HCT116 (cell line): Measurements from ENCODE around the gene HAPSTR1. TPM values are rescaled to one million over a fixed set of nuclear protein-coding genes. Genes with fewer than 3 reads are reported as not detected.

Experiments
- ATAC-seq: fragments of 200-7000 bp; cut with Tn5 transposase; 2 replicates; pipeline ENCODE4 v1.9.1; 2020; ENCODE audit warnings: mild to moderate bottlenecking, moderate library complexity
- BruUV-seq: library from RNA; stranded (reverse); fragments of 400-500 nt; replicated peaks from 2 replicates; lab custom pipeline; 2021; lab: Mats Ljungman, UMichigan
- CTCF ChIA-PET: fragments of 300-600 bp; sonication (Branson Sonifier 250); formaldehyde crosslinking; loops from one replicate; lab custom pipeline; 2021; ENCODE audit warnings: antibody characterized with exemption; lab: Charles Lee
- POLR2A ChIA-PET: fragments of 300-600, 350-600 bp; sonication (Branson Sonifier 250); formaldehyde crosslinking; loops from one replicate; lab custom pipeline; 2021; ENCODE audit warnings: antibody characterized with exemption; lab: Charles Lee
- RAD21 ChIA-PET, 2 experiments: fragments of 300-600 bp; sonication (Branson Sonifier 250); formaldehyde crosslinking; loops; one replicate each; lab custom pipeline; 2023; ENCODE audit warnings: low total read pairs in 2 of 2; ENCODE audit not compliant: uncharacterized antibody in 2 of 2, unreplicated experiment in 2 of 2, low non-redundant PET in 1 of 2; lab: Charles Lee
- DNase-seq: peaks from one replicate; pipeline ENCODE4 v3.0.0-alpha.2; 2010; ENCODE audit warnings: low read depth, low spot score
- H2AFZ ChIP-seq: fragments of 200-600 bp; shearing (Covaris generic), sonication (generic); 2 replicates; pipeline ENCODE4 v1.6.1; 2017; ENCODE audit warnings: low read depth, mixed run types, mixed read lengths, antibody characterized with exemption, low read length; ENCODE audit not compliant: poor library complexity, severe bottlenecking
- H3K27ac ChIP-seq: 2 replicates; pipeline ENCODE4 v1.5.1; 2012; ENCODE audit warnings: low read depth, low read length
- H3K27me3 ChIP-seq: fragments of 200-600 bp; sonication (generic); 2 replicates; pipeline ENCODE4 v1.6.1; 2016; ENCODE audit warnings: mixed run types, low read length, mixed read lengths; ENCODE audit not compliant: insufficient read depth
- H3K36me3 ChIP-seq, 2 experiments: fragments of 200-500 bp in 1 of 2; fragments of 200-600 bp in 1 of 2; sonication (Bioruptor generic) in 1 of 2; sonication (generic) in 1 of 2; 2 replicates each; pipeline versions ENCODE4 v1.5.1 to v1.6.1; 2014 to 2016; ENCODE audit warnings: low read length in 2 of 2, inconsistent platforms in 1 of 2, mixed read lengths in 1 of 2, mixed run types in 1 of 2; ENCODE audit not compliant: insufficient read depth in 2 of 2, control insufficient read depth in 1 of 2
- H3K4me1 ChIP-seq, 2 experiments: fragments of 200-600 bp in 1 of 2; sonication (generic) in 1 of 2; 2 replicates each; pipeline versions ENCODE4 v1.5.1 to v1.6.1; 2012 to 2017; ENCODE audit warnings: low read length in 2 of 2, inconsistent platforms in 1 of 2, mild to moderate bottlenecking in 1 of 2, mixed read lengths in 1 of 2, mixed run types in 1 of 2, moderate library complexity in 1 of 2; ENCODE audit not compliant: insufficient read depth in 2 of 2, control insufficient read depth in 1 of 2
- H3K4me2 ChIP-seq: fragments of 200-600 bp; sonication (generic); 2 replicates; pipeline ENCODE4 v1.6.1; 2017; ENCODE audit warnings: mixed run types, low read length, mixed read lengths
- H3K4me3 ChIP-seq, 2 experiments: fragments of 200-600 bp in 1 of 2; sonication (generic) in 1 of 2; replicated peaks in 1 of 2; 2 replicates each; pipeline ENCODE4 v1.5.1; 2011 to 2016; ENCODE audit warnings: low read length in 2 of 2, control low read depth in 1 of 2, low read depth in 1 of 2, mild to moderate bottlenecking in 1 of 2, mixed read lengths in 1 of 2, mixed run types in 1 of 2
- H3K79me2 ChIP-seq: fragments of 200-600 bp; sonication (generic); 2 replicates; pipeline ENCODE4 v1.6.1; 2017; ENCODE audit warnings: mild to moderate bottlenecking, mixed run types, low read length, moderate library complexity, mixed read lengths; ENCODE audit not compliant: insufficient read depth
- H3K9ac ChIP-seq: fragments of 200-600 bp; sonication (generic); 2 replicates; pipeline ENCODE4 v1.6.1; 2016; ENCODE audit warnings: low read length, mixed read lengths
- H3K9me2 ChIP-seq: fragments of 200-600 bp; sonication (generic), shearing (Covaris generic); 2 replicates; pipeline ENCODE4 v1.6.1; 2017; ENCODE audit warnings: mixed run types, mild to moderate bottlenecking, moderate library complexity; ENCODE audit not compliant: insufficient read depth
- H3K9me3 ChIP-seq, 2 experiments: fragments of 200-500 bp in 1 of 2; fragments of 200-600 bp in 1 of 2; sonication (Bioruptor generic) in 1 of 2; sonication (generic) in 1 of 2; 2 replicates each; pipeline ENCODE4 v1.6.1; 2014 to 2017; ENCODE audit warnings: low read length in 2 of 2, mixed read lengths in 2 of 2, inconsistent platforms in 1 of 2, low read depth in 1 of 2, mild to moderate bottlenecking in 1 of 2, mixed run types in 1 of 2, moderate library complexity in 1 of 2; ENCODE audit not compliant: control insufficient read depth in 1 of 2, insufficient read depth in 1 of 2
- H4K20me1 ChIP-seq: fragments of 200-600 bp; sonication (generic), shearing (Covaris generic); 2 replicates; pipeline ENCODE4 v1.6.1; 2017; ENCODE audit warnings: mixed run types, mild to moderate bottlenecking, moderate library complexity; ENCODE audit not compliant: insufficient read depth
- ATF3 ChIP-seq: IDR thresholded peaks from 2 replicates; pipeline ENCODE4 v1.6.1; 2012
- CBX3 ChIP-seq: IDR thresholded peaks from 2 replicates; pipeline ENCODE4 v1.6.1; 2012; ENCODE audit warnings: low read depth
- CEBPB ChIP-seq: IDR thresholded peaks from 2 replicates; pipeline ENCODE4 v1.6.1; 2012; ENCODE audit warnings: low read depth
- EGR1 ChIP-seq: IDR thresholded peaks from 2 replicates; pipeline ENCODE4 v1.6.1; 2012; ENCODE audit warnings: low read depth
- ELF1 ChIP-seq: IDR thresholded peaks from 2 replicates; pipeline ENCODE4 v1.6.1; 2012; ENCODE audit warnings: low read depth, borderline replicate concordance
- FOSL1 ChIP-seq: IDR thresholded peaks from 2 replicates; pipeline ENCODE4 v1.6.1; 2012; ENCODE audit warnings: low read depth
- JUND ChIP-seq: IDR thresholded peaks from 2 replicates; pipeline ENCODE4 v1.6.1; 2012
- POLR2AphosphoS5 ChIP-seq: IDR thresholded peaks from 2 replicates; pipeline ENCODE4 v1.6.1; 2011; ENCODE audit warnings: mild to moderate bottlenecking, low read depth, low read length, moderate library complexity
- RAD21 ChIP-seq: IDR thresholded peaks from 2 replicates; pipeline ENCODE4 v1.6.1; 2012; ENCODE audit warnings: low read depth, mild to moderate bottlenecking
- REST ChIP-seq: IDR thresholded peaks from 2 replicates; pipeline ENCODE4 v1.6.1; 2012; ENCODE audit warnings: low read depth
- SIN3A ChIP-seq: IDR thresholded peaks from 2 replicates; pipeline ENCODE4 v1.6.1; 2012; ENCODE audit warnings: low read depth
- SP1 ChIP-seq: IDR thresholded peaks from 2 replicates; pipeline ENCODE4 v1.6.1; 2012; ENCODE audit warnings: low read depth
- SRF ChIP-seq: IDR thresholded peaks from 2 replicates; pipeline ENCODE4 v1.6.1; 2012; ENCODE audit warnings: low read depth
- YY1 ChIP-seq: IDR thresholded peaks from 2 replicates; pipeline ENCODE4 v1.6.1; 2011; ENCODE audit warnings: low read length, low read depth, moderate library complexity, mild to moderate bottlenecking; ENCODE audit not compliant: insufficient replicate concordance; ENCODE audit errors: extremely low read depth
- ZFX ChIP-seq: fragments of 450-650 bp; IDR thresholded peaks from 2 replicates; pipeline ENCODE4 v1.6.1; 2017
- ZNF274 ChIP-seq: fragments of 200-500 bp; sonication (Bioruptor generic); IDR thresholded peaks from 2 replicates; pipeline ENCODE4 v1.6.1; 2014; ENCODE audit warnings: mild to moderate bottlenecking, low read depth, low read length, inconsistent platforms
- intact Hi-C: fragments of 100-400 bp; cut with micrococcal nuclease; formaldehyde crosslinking; loops from 2 replicates; pipeline ENCODE4 v1.10.0; 2022
- total RNA-seq: library from RNA; stranded (reverse); gene quantifications from one replicate; pipeline ENCODE4 v1.2.1, GENCODE V29; 2021; ENCODE audit not compliant: unreplicated experiment
- TF ChIP-seq, protein P1 (sequence below): IDR thresholded peaks from 2 replicates; pipeline ENCODE4 v1.6.1; 2012
- TF ChIP-seq, protein P2 (sequence below), 3 experiments: fragments of 200-600 bp in 1 of 3; sonication (generic) in 1 of 3; IDR thresholded peaks in 2 of 3; conservative IDR thresholded peaks in 1 of 3; 2 replicates each; pipeline ENCODE4 v1.5.1; 2012 to 2017; ENCODE audit warnings: low read depth in 2 of 3, low read length in 2 of 3, antibody characterized with exemption in 1 of 3, borderline replicate concordance in 1 of 3, control low read depth in 1 of 3, mild to moderate bottlenecking in 1 of 3, mixed read lengths in 1 of 3, mixed run types in 1 of 3, moderate library complexity in 1 of 3; ENCODE audit not compliant: insufficient read depth in 1 of 3
- TF ChIP-seq, protein P3 (sequence below): IDR thresholded peaks from 2 replicates; pipeline ENCODE4 v1.6.1; 2011; ENCODE audit warnings: mild to moderate bottlenecking, low read length, moderate library complexity; ENCODE audit not compliant: insufficient replicate concordance; ENCODE audit errors: extremely low read depth

HAPSTR1 gene
- total RNA-seq, 1 experiment from 2014 or later, result 54.9 TPM

GRCh38 chr16:9134306-9134705 lies 42.9 kb downstream of the HAPSTR1 start:
- RAD21 ChIA-PET, result interaction anchor here in 1 of 2 experiments (0.7 kb wide), 1 partner anchor 125 kb away, joined by 3 read pairs; no protein-coding TSS in a partner anchor
- ATAC-seq, result no peak
- Histone ChIP-seq H3K36me3 (no peaks in the 10 kb centered on the region), H4K20me1 (no peaks in the 10 kb centered on the region), H3K27me3 (peaks cover 9% of the 10 kb centered on the region; the same call in 1 of the 2 replicates), H3K9me3 (no peaks in the 10 kb centered on the region), H3K79me2 (no peaks in the 10 kb centered on the region), H3K9ac (no peak overlapping the region), H3K9me2 (no peaks in the 10 kb centered on the region), H3K4me3 (no peak overlapping the region), H3K4me2 (no peak overlapping the region), H3K4me1 (peaks cover 0 to 15% of the 10 kb centered on the region in 2 experiments; a peak in 2 of 4 replicates), H3K27ac (no peak overlapping the region), H2AFZ (no peak overlapping the region)
- CTCF ChIA-PET, result interaction anchor here (0.9 to 2.2 kb wide), 15 partner anchors 12 to 561 kb away, joined by 3 to 12 read pairs (median 4); partner anchors contain the start of genes CARHSP1 and HAPSTR1
- no peak for DNase-seq
- BruUV-seq, result no TSS peak
- TF ChIP-seq ELF1 (no peak), ZFX (no peak), REST (no peak), SP1 (no peak), JUND (no peak), CEBPB (no peak), ZNF274 (no peak), CBX3 (no peak), SIN3A (no peak), POLR2AphosphoS5 (no peak), YY1 (no peak), RAD21 (no peak), FOSL1 (no peak), EGR1 (no peak), ATF3 (no peak), SRF (no peak)
- TF ChIP-seq, protein P1, sequence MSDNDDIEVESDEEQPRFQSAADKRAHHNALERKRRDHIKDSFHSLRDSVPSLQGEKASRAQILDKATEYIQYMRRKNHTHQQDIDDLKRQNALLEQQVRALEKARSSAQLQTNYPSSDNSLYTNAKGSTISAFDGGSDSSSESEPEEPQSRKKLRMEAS, result no peak
- TF ChIP-seq, protein P2, sequence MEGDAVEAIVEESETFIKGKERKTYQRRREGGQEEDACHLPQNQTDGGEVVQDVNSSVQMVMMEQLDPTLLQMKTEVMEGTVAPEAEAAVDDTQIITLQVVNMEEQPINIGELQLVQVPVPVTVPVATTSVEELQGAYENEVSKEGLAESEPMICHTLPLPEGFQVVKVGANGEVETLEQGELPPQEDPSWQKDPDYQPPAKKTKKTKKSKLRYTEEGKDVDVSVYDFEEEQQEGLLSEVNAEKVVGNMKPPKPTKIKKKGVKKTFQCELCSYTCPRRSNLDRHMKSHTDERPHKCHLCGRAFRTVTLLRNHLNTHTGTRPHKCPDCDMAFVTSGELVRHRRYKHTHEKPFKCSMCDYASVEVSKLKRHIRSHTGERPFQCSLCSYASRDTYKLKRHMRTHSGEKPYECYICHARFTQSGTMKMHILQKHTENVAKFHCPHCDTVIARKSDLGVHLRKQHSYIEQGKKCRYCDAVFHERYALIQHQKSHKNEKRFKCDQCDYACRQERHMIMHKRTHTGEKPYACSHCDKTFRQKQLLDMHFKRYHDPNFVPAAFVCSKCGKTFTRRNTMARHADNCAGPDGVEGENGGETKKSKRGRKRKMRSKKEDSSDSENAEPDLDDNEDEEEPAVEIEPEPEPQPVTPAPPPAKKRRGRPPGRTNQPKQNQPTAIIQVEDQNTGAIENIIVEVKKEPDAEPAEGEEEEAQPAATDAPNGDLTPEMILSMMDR (IDR thresholded peaks at IDR 0.05 in 2 of 3, conservative IDR thresholded peaks at IDR 0.05 in 1 of 3; ENCODE audit: borderline replicate concordance in 1 of 3, insufficient read depth in 1 of 3, low read depth in 2 of 3, low read length in 2 of 3), result no peak
- TF ChIP-seq, protein P3, sequence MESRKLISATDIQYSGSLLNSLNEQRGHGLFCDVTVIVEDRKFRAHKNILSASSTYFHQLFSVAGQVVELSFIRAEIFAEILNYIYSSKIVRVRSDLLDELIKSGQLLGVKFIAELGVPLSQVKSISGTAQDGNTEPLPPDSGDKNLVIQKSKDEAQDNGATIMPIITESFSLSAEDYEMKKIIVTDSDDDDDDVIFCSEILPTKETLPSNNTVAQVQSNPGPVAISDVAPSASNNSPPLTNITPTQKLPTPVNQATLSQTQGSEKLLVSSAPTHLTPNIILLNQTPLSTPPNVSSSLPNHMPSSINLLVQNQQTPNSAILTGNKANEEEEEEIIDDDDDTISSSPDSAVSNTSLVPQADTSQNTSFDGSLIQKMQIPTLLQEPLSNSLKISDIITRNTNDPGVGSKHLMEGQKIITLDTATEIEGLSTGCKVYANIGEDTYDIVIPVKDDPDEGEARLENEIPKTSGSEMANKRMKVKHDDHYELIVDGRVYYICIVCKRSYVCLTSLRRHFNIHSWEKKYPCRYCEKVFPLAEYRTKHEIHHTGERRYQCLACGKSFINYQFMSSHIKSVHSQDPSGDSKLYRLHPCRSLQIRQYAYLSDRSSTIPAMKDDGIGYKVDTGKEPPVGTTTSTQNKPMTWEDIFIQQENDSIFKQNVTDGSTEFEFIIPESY, result no peak
- intact Hi-C loops, result loop anchor here (1.0 to 2.0 kb wide), 4 partner anchors 198 to 568 kb away; no protein-coding TSS in a partner anchor
- POLR2A ChIA-PET, result no interaction called here
